Endometrium (tissue), 2 donors: ENCODE measurements around the gene KIF25.

Source experiments
- FAIRE-seq: peaks from 2 replicates; lab custom pipeline; 2012; peaks lifted over from hg19 to GRCh38; lab: Jason Lieb, UNC
- donor health status: control.
- donor health status: control.

KIF25 gene

DNA sequence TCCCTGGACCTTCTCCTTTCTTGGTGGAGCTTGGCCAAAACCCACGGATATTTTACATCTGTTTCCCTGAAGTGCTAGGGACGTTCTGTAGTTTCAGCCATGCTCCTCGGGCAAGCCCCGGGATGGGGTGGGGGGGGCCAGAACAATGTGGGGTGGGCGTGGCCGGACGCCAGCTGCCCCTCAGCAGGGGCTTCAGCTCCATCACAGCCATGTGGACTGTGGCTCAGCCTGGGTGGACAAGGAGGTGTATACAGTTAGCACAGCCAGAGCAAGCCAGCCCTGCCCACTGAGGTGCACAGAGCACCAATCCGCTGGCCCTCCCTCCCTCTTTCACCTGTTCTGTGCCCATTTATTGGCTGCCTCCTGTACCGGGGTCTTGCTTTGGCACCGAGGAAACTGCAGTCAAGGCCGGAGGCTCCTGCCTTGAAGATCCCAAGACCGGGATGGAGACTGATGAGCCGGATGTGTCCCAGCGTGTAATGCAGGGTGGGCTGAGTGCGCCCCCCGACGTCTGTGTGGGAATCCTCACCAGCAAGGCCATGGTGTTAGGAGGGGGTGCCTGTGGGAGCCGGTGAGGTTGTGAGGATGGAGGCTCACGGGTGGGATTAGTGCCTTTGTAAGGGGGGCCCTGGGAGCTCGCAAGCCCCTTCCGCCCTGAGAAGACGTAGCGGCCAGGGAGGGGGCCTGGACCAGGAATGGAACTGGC lies 53.6 kb downstream of the KIF25 start:
- no peak for FAIRE-seq

DNA sequence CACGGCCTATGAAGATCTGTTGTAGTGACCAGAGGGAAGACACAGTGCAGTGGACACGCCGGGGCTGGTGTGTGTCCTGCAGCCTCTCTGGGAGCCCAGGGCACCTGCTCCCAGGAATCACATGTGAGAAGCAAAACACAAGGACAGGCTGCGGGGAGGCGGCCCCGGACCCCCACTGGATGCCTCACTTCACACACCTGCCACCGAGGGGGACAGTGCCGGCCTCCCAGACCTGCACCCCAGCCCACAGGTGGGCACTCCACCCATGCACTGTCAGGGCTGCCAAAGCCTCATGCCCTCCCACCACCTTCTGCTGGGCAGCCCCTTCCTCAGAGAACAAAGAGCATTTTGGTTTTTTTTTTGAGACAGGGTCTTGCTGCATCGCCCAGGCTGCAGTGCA lies 54.2 kb downstream of the KIF25 start:
- no peak for FAIRE-seq

DNA sequence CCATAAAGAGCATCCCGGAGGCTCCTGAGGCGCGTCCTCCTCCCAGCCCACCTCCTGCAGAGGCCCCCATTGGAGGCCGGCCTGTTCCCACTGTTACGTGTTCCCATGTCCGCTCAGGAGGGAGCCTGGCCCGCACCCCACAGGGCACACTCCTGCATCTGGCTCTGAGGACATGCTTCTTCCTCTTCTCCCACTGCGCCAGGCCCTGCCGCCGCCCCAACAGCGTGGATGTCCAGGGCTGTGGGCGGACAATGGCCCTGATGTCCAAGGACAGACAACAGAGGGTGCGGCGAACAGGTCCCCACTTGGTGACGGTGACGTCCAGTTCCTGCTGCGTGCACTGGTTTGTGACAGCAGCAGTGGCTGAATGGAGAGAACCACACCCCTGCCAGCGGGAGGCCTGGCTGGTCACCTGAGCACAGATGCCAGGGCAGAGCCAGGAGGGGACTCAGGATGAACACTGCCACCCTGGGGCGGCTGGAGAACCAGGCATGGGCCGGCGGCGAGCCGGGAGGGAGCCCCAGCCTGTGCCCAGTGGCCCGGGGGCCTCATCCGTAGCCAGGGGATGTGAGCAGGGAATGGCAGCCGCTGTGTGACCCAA lies 54.9 kb downstream of the KIF25 start:
- no peak for FAIRE-seq

DNA sequence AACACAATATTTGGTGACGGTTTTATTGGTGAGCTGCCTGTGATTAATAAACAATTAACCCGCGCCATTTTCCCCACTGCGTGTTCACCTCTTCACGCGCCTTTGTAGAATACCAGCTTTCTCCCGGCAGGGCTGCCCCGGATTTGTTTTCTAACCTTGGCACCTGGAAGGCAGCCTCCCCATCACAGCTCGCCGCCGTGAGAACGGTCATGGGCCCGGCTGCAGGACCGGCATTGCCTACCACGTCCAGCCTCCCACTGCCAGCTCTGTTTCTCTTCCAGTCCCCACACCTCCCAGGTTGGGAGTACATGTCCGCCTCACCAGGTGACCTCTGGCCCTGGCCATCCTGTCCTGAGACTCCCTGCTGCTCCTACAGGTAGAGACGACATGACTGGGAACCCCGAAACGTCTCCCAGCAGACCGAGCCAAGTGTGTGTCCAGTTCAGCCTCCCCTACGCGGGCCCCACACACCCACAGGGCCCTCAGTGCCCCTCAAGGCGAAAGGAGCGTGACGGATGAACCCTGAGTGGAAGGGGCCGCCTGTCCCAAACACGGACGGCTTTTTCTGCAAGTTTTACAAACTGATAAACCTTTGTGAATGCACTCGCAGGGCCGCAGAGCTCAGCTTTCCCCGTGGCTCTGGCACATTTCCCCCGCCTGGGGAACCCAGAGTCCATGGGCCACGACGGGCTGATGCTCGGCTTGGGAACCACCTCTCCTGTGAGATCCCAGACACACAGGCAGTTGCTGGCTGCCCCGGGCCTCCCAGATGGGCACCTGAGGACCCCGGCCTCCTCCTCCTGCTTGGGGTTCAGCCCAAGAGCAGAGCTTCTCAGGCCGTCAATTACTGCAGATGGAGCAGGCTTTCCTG lies 55.9 kb downstream of the KIF25 start:
- FAIRE-seq: no peak

DNA sequence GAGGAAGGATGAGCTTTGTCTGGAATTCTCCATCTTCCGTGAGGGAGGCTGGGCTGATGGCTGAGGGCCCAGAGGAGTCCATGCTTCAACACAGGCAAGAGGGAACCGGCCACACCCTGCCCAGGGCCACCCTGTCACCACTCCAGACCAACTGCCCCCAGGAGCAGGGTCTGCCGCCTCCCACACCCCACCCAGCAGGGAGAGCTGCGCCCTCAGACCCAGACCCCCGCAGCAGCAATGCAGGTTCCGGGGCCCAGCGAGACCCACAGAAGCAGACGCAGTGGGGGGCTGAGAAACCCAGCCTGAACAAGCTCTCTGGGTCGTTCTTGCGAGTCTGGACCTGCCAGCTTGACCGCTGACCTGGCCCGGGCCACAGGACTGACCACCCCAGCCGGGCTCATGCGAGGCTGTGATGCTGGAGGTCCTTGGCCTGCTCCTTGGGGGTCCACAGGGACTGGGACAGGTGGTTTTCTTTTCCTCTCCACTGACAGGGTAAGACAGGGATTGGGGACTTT lies 56.5 kb downstream of the KIF25 start:
- FAIRE-seq: no peak

DNA sequence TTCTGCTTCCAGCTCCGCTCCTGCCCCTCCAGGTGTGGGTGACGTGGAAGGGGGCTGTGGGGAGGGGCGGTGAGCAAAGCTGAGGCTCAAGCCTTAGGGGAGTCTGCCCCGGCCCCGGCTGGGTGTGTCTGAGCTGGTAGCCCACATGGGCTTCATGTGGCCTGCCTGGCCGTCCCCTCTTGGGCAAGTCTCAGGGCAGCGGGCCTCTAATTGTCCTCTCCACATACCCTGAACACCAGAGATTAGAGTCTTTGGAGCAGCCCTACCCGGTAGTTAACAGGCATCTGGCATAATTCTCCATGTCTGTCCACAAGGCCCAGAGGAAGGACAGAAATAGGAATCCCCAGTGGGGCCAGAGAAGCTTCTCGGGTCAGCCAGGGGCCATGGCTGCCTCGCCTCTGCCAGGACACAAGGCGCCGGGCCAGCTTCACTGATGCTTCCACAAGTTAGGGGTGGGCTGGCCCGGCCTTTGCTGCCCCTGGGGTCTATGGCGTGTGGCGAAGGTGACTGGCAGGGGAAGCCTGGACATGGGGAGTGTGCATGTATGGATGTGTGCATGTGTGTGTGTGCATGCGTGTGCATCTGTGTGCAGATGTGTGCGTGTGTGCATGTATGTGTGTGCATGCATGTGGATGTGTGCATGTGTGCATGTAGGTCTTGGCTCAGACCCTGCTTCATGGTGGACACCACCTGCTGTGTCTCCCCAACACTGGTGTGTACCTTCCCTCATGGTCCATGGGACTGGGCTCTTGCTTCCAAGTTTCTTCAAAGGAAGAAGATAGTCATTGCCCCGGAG lies 57.5 kb downstream of the KIF25 start:
- FAIRE-seq: no peak

DNA sequence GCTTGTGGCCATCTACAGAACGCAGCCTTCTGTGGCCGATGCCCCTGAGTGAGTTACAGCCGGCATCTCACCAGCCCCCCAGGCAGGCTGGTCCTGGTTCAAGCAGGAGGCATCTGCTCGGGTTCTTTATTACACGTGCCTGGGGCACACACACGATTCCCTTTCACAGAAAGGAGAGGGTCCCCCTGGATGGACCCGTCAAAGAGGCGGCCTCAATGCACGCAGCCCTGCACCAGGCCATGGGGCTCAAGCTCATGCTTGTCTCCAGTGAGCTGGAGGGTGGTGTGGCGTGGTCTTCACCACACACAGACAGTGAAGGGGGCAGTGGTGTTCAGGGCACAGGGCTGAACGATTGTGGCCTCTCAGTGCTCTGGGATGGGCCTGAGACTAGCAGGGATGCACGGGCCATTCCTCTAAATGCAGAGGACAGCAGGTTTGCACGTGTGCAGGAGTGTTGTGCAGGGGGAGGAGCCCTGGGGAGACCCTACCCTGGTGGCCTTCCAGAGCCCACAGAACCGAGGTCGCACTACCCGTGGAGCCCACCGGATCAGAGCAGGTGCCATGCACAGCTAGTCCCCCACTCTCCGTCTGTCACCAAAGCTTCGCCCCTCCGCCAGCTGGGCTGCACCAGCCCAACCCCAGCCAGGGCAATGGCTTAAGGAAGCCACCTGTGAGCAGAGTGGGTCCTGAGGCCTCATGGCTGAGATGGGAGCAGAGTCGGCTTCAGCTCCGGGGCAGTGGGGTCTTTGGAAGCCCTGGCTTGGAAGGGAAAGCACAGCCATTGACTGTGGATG lies 58.4 kb downstream of the KIF25 start:
- FAIRE-seq: no peak

DNA sequence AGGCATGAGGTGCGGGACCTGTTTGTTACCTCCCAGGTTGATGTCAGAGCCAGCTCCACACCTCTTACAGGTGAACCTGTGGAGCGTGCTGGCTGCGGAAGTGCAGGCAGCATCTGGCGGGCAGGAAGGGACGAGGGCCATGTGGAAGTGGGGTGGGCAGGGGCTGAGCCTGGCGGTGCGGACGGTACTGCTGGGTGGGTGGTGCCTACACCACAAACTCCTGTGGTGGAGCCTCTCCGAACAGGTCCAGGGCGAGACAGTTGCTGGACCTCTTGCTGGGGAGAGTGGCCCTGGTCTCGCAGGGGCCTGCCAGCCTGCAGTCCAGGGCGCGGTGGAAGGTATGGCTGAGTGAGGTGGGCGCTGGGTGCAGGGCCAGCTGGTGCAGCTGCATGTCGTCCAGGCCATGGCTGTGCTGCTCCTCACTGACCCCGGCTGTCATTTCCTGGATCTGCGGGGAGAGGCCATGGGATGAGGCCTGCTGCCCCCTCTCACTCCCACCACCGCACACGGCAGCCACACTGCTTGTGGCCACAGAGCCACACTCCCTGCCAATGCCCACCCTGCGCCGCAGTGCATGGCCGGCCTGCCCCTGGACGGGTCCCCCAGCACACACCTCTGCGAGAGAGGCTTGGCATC lies 59.5 kb downstream of the KIF25 start:
- no peak for FAIRE-seq

DNA sequence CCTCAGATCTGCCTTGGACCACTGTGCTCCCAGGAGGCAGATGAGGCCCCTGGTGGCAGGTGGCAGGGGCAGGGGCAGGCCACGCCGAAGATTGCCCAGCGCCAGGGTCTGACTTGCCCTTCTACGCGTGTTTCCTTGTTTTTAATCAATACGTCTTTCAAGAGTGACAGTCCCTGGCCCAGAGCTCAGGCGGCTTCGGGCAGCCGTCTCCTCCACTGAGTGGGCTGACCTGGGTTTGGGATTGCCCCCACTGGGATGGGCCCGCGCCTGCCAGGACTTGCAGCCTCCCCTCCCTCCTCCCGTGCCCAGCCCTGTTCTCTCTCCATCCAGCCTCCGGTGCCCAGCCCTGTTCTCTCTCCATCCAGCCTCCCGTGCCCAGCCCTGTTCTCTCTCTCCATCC lies 60.4 kb downstream of the KIF25 start:
- FAIRE-seq: no peak

DNA sequence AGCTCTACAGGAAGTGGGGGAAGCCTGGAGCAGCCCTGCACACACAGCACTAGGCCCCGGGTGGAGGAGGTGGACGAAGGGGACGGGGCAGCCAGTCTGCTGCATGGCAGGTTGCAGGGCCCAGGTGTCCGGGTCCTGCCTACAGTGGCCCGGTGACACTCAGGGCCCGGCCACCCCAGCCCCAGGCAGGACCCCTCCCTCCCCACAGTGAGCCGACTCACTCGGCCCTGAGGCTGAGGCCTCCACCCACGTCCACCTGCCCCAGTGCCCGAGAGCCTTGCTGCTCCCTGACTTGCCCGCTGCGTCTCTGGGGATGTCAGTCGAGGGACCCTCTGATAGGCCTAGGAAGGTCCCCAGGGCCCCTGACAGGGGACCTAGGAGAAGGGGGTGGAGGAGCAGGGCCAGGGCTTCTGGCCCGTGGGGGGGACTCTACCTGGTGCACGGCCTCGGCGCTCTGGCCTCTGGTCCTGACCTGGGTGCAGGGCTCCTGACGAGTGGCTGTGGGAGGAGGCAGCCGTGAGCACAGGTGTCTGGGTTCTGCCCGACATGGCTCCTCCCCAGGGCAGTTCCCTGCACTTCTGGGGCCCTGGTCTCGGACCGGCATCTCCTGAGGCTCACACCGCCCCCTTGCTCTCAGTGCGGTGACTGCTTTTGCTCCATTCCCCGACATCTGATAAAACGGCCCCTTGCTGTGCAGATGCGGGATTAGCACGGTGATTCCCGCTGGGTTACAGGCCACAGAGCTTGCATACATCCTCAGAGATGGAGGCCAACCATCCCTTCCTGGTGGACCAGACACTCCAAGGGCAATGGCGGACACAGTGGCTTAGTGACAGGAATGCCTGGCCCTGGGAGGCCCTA lies 61.5 kb downstream of the KIF25 start:
- no peak for FAIRE-seq

DNA sequence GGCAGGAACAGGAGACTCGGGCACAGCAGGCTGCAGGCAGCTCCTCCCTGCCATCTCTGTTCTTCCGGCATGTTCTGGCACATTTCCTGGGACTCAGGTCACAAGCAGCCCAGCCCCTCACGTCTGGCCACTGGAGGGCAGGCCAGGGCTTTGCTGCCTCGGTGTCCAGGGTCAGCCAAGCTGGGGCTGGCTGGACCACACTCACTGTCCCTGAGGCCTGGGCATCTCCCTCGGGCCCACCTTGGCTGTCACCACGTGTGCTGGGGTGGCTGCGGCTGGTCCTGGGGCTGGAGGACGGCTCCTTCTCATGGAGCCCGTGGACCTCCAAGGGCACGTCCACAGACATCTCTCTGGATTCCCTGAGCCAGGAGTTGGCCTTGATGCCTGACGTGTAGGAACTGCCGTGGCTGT lies 63.1 kb downstream of the KIF25 start:
- FAIRE-seq: no peak

DNA sequence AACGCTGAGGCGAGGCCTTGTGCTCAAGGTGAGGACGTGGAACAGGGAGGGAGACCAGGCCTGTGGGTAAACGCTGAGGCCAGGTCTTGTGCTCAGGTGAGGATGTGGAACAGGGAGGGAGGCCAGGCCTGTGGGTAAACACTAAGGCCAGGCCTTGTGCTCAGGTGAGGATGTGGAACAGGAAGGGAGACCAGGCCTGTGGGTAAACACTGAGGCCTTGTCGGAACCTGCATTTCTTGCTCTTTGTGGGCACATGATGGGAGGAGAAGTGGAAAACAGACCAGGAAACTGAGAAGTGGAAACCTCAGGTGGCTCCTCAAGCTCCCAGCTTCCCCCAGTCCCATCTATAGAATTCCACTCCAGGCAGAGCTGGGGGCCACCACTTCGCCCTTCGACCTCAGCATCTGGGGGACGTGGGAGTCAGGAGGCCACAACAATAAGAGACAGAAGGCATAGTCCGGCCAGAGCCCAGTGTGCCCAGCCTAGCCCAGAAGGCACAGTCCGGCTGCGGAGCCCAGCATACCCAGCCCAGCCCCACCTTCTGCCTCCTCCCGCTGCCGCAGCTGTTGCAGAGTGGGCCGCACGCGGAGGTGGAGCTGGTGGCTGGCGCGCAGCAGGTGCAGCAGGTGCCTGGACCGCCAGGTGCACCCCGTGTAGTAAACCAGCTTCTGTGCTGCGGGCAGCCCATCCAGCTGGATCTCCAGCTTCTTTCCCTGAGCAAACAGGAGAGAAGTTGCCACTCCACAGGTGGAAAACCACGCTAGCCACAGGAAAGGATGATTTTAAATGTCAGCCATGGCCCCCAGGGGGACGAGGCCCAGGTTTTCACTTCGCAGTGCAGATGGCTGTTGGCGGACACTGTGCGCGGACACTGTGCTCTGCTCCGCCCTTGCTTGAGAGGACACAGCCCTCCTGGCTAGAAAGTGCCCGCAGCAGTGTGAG lies 64.1 kb downstream of the KIF25 start:
- FAIRE-seq: no peak

DNA sequence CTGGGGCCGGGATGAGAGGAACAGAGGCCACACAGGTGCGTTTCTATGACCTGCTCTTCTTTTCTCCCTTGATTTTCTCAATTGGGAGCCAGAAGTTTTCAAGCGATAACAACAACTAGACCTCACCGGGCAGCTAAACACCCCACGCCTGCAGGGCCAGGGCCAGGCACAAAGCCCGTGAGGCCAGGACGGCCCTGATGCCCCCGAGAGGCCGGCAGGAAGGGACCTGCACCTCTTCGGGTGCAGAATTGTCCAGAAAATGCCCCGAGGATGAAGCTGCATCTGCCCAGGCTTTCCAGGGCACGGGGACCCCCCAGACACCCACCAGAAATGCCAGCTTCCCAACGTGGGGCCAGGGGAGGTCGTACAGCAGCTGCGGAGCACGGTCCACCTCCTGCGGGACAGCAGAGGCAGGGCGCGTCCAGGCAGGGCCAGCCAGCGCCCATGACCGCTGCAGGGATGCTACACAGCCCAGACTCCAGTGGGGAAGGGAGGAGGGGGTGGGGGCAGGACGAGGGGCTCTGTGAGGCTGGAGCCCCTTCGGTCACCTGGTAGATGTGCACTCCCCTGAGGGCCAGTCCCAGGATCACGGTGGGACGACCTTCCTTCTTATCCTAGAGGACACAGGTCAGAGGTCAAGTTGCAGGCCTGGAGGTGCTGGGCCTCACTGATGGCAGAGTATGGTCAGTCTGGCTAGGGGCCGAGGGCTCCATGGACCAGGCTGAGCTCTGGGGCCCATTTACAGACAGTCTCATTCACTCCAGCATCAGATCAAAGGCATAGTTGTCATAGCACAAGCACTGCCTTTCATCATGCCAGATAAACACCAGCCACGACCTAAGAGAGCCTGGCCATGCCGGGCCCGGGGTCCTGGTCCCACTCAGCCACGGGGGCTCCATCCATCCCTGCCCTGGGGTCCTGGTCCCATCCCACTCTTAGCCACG lies 65.1 kb downstream of the KIF25 start:
- FAIRE-seq: no peak

DNA sequence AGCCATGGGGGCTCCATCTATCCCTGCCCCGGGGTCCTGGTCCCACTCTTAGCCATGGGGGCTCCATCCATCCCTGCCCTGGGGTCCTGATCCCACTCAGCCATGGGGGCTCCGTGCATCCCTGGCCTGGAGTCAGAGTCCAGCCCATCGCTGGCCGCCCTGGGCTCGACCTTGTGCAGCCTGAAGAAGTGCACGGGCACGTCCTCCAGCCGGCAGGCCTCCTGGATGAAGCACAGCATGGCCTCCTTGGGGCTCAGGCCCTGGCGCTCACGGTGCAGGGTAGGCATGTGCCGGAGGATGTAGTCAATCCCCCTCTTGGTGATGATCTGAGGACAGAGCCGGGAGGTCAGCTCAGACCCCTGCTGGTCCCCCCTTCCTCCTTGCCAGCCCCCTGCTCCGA lies 66.0 kb downstream of the KIF25 start:
- FAIRE-seq: no peak

DNA sequence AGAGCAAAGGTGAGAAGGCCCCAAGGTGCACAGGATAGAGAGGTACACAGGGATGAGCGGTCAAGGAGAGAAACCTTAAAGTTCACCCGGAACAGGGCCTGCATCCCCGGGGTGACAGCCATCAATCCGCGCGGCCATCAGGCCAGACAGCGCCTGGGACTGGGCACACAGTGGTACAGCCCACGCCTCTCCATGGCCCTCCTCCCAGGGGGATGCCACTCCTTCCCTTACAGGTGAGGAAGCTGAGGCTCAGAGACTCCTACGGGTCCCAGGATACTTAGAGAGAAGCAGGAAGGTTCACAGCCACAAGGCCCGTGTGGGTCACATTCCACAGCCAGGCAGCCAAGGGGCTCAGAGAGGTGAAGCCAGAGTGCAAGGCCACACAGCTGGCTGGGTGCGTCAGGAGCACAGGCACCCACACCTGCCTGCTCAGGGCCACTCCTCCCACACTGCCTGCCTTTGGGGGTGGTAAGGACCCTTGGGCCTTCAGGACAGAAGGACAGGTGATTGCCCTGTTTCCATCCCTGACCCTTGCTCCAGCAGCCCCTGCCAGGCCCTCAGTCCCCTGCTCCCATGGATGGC lies 66.8 kb downstream of the KIF25 start:
- no peak for FAIRE-seq

DNA sequence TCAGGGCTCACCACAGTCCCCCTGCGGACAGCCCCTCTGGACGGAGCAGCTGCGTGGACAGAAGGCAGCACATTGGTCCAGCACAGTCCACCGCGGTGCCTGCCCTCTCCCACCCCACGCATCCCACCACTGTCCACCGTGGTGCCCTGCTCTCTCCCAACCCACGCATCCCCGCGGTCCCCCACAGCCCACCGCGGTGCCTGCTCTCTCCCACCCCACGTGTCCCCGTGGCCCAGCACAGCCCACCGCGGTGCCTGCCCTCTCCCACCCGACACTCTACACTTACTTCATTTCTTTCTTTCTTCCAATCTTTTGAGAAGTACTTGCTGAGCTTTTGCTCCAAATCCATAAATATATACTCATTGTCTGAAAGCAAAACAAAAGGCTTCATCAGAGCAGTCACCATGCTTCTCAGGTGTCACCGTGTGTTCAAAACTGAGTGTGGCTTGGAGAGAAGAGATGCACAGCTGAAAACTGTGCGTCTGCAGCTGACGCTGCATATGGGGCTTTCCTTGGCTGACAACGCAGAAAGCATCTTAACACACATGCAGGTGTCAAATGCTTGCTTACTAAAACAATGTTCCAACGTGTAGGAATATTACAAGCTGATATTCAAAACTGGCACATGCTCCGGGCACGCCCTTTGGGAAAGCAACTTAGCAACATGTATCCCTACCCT lies 69.7 kb downstream of the KIF25 start:
- no peak for FAIRE-seq

DNA sequence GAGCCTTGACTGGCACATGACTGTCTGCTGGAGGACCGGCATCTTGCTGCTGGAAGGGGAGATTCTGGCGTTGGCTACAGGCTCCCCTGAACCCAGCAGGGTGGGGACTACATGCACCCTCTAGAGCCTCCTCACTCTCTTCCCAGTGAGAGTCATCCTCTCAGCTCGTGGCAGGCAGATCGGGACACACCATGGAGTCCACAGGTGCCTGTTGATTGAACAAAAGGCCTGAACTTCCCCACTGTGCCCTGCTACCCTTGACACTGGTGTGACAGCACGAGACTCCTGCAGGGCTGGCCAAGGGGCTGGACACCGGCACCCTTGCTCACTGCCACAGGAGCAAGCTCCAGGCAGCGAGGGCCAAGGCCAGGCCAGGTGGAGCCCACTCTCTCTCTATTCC lies 73.3 kb downstream of the KIF25 start:
- no peak for FAIRE-seq
